Skin of body (tissue), 2 donors: Measurements from ENCODE around the gene DLGAP3. TPM values are rescaled to one million over a fixed set of nuclear protein-coding genes. Genes with fewer than 3 reads are reported as not detected.
"Not testable (repeated sequence)": the region's sequence is repeated elsewhere in the genome, so short reads cannot be mapped to it uniquely, and the experiment has no call there.

Experiments
- DNase-seq: peaks from one replicate; lab custom pipeline; 2025; lab: John Stamatoyannopoulos, UW
- total RNA-seq: library from RNA; depleted of rRNA; stranded (reverse); fragments of >200 nt; gene quantifications from one replicate; pipeline ENCODE4 v1.2.3, GENCODE V29; 2014

The DLGAP3 gene
- total RNA-seq, 1 donor from 2014 or later = under 0.01 TPM

- DNase-seq = no peak
Observed at GRCh38 chr1:34842073-34842472, 87.4 kb downstream of the DLGAP3 start.

GRCh38 chr1:34840426-34840825, 89.0 kb downstream of the DLGAP3 start:
- no peak for DNase-seq

- DNase-seq = no peak
Observed at GRCh38 chr1:34839526-34840305, 89.7 kb downstream of the DLGAP3 start.

- DNase-seq = no peak
Observed at GRCh38 chr1:34833711-34834110, 95.7 kb downstream of the DLGAP3 start.

GRCh38 chr1:34831721-34832246, 97.7 kb downstream of the DLGAP3 start:
- DNase-seq = no peak

GRCh38 chr1:34829250-34829649, 100.2 kb downstream of the DLGAP3 start:
- no peak for DNase-seq

- DNase-seq = no peak
Observed at GRCh38 chr1:34828611-34829010, 100.8 kb downstream of the DLGAP3 start.

GRCh38 chr1:34827341-34827941, 102.0 kb downstream of the DLGAP3 start:
- no peak for DNase-seq

- no peak for DNase-seq
Observed at GRCh38 chr1:34825455-34826091, 103.9 kb downstream of the DLGAP3 start.

- no peak for DNase-seq
Observed at GRCh38 chr1:34824817-34825454, 104.5 kb downstream of the DLGAP3 start.

GRCh38 chr1:34822202-34822601, 107.2 kb downstream of the DLGAP3 start:
- DNase-seq = no peak

- DNase-seq = not testable (repeated sequence)
Observed at GRCh38 chr1:34818862-34819261, 110.6 kb downstream of the DLGAP3 start.

GRCh38 chr1:34816778-34817177, 112.7 kb downstream of the DLGAP3 start:
- DNase-seq = no peak

GRCh38 chr1:34816332-34816731, 113.1 kb downstream of the DLGAP3 start:
- no peak for DNase-seq

Other genes starting within 250 kb of the DLGAP3 start
- gene GJB5, start 174.6 kb downstream of the DLGAP3 start, total RNA-seq = 18.0 TPM
- gene GJB4, start 169.9 kb downstream of the DLGAP3 start, total RNA-seq = 4.7 TPM
- 18.2 TPM for gene GJB3, start 148.4 kb downstream of the DLGAP3 start, total RNA-seq
- 6.1 TPM for gene GJA4, start 136.7 kb downstream of the DLGAP3 start, total RNA-seq
- 8.0 TPM for gene SMIM12, start 69.9 kb downstream of the DLGAP3 start, total RNA-seq
- gene TMEM35B, start 55.7 kb upstream of the DLGAP3 start, total RNA-seq = 17.0 TPM
- 20.2 TPM for gene ZMYM6, start 102.3 kb upstream of the DLGAP3 start, total RNA-seq
- gene ZMYM1, start 149.7 kb upstream of the DLGAP3 start, total RNA-seq = 21.5 TPM